GM12872 (cell line): ENCODE data around the gene IL1RN.

ENCODE experiments used
- TF ChIP-seq, protein P1 (sequence below): IDR thresholded peaks from 3 replicates; pipeline ENCODE4 v1.5.1; 2011; ENCODE audit warnings: low read depth, mild to moderate bottlenecking, low read length, moderate library complexity; ENCODE audit not compliant: insufficient read depth

The IL1RN gene, protein sequence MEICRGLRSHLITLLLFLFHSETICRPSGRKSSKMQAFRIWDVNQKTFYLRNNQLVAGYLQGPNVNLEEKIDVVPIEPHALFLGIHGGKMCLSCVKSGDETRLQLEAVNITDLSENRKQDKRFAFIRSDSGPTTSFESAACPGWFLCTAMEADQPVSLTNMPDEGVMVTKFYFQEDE

DNA sequence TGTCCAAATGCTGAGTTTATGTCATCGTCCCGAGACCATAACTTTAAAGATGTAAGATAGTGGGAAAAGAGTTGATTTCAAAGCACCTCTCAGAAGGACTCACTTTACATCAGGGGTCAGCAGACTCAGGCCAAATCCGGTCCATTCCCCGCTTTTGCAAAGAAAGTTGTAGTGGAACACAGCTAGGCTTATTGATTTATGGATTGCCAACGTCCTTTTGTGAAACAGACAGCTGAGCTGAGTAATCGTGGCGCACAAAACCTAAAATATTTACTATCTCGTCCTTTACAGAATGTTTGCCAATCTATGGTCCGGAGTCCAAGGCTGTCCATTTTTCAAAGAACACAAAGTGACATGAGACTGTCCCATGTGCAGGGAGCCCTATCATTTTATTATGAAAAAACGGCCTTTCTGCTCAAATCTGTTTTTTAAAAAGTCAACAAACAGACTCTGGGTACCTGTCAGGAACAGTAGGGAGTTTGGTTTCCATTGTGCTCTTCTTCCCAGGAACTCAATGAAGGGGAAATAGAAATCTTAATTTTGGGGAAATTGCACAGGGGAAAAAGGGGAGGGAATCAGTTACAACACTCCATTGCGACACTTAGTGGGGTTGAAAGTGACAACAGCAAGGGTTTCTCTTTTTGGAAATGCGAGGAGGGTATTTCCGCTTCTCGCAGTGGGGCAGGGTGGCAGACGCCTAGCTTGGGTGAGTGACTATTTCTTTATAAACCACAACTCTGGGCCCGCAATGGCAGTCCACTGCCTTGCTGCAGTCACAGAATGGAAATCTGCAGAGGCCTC is at the start of gene IL1RN:
IL1RN (plus strand) TSS at position 754 of the 801 bp plus-strand sequence; CDS start at position 781, 27 bp downstream.
- TF ChIP-seq, protein P1, sequence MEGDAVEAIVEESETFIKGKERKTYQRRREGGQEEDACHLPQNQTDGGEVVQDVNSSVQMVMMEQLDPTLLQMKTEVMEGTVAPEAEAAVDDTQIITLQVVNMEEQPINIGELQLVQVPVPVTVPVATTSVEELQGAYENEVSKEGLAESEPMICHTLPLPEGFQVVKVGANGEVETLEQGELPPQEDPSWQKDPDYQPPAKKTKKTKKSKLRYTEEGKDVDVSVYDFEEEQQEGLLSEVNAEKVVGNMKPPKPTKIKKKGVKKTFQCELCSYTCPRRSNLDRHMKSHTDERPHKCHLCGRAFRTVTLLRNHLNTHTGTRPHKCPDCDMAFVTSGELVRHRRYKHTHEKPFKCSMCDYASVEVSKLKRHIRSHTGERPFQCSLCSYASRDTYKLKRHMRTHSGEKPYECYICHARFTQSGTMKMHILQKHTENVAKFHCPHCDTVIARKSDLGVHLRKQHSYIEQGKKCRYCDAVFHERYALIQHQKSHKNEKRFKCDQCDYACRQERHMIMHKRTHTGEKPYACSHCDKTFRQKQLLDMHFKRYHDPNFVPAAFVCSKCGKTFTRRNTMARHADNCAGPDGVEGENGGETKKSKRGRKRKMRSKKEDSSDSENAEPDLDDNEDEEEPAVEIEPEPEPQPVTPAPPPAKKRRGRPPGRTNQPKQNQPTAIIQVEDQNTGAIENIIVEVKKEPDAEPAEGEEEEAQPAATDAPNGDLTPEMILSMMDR = no peak

DNA sequence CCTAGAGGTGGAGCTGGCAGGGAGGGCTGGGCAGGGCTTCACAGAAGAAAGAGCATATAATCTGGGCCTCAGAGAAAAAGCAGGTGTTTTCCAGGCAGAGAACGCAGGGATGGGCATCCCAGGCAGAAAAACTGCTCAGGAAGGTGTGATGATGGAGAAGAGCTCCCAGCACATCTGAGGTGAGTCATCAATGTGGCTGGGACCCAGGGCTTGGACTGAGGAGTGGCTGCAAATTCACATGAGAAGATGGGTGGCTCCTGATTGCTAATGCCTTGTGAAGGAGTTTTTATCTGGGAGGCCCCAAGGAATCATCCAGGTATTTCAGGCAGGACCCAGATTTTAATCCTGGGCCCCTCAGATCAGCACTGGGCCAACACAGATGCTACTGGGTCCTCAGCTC is 49.5 kb upstream of the IL1RN start:
- TF ChIP-seq, protein P1 = no peak

DNA sequence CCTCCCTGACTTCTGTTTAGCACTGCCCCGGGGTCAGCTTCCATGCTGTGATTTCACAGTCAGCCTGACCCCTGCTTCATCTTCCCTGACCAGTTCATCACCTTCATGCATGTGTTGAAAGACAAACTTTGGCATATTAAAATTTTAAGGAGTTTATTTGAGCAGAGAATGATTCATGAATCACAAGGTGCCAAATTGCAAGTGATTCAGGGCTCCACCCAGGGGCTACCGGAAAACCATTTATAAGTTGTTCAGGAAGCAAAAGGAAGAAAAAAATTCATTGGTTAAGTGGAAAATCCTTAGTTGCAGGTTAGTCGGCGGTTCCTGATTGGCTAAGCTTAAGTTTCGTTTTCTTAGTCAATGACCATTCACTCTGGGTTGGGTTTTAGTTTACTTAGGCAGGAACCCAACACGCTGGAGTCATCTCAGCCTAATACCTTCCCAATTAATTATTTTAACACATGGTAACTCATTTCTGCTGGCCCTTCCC is 49.0 kb upstream of the IL1RN start:
- TF ChIP-seq, protein P1 = no peak

DNA sequence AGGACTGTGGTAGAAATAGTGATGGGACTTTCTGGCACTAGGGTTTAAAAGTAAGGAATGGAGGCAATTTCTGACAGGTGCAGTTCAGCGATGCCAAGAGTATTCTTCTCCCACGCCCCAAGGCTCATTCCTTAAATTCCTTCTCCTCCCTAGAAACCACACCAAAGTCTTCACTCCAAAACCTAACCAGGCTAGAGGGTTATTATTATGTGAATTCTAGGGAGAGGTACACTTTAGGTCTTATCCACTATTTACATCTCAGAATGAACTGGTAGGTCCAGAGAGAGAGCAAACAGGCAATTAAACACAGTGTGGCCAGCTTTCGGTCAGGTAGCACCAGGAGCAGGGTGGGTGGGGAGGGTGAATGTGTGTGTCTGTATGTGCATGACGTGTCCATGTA is 48.3 kb upstream of the IL1RN start:
- TF ChIP-seq, protein P1 = no peak

DNA sequence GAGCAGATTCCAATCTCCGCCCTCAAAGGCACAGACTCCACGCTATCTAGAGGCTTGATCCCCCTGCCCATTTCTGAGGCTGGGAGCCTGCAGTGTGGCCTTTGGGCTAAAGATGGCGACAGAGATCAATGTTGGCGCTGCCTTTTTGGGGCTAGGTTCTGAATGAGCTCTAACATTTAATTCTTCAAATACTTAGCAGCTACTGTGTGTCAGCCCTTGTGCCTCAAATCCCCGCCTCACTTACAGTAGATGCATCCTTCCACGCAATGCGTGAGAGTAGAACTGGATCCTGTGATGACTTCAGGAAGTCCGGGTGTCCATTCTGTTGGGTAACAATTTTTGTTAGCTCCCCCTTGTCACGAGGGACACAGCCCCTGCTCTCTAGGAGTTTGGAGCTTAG is 47.3 kb upstream of the IL1RN start:
- TF ChIP-seq, protein P1 = peak; percentile 90

DNA sequence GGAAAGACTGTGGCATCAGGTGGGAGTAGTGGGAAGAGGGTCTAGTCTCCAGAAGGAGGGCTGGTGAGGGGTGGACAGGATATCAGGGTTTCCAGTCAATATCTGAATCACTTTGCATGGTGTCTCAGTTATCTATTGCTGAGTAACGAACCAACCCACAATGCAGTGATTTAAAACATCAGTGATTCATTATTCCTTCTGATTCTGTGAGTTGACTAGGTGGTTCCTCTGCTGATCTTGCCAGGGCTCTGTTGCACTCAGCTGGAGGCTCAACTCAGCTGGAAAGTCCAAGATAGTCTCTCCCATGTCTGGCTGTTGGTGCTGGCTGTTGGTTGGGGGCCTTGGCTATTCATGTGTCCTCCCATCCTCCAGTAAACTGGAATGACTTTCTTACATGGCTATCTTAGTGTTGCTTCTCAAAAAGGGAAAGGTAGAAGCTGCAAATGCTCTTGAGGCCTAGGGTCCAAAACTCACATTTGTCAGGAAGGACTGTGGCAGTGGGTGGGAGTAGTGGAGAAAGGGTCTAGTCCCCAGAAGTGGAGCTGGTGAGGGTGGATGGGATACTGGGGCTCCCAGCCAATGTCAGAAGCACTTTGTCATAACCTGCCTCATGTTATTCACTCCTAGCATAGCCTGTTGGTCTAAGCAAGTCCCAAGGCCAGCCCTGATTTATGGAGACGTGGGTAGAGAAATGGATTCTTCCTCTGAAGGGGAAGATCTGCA is 45.7 kb upstream of the IL1RN start:
- TF ChIP-seq, protein P1 = no peak

DNA sequence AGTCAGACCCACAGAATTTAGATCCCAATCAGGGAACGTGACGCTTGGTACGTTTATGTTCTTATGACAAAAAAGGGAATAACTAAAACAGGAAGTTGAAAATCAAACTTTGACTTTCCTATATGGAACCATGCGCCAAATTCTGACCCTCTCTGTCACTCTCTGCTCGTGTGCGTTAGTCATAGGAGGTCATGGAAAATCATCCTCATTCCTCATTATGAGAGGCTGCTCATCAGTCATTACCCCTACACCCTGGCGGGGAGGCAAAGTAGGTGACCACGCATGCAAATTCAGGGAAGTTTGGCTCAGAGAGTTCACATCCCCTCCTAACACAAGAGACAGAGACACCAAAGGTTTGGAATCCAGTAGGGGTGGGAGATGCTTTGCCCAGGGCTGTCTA is 44.1 kb upstream of the IL1RN start:
- TF ChIP-seq, protein P1 = no peak
